Activated naive CD4-positive, alpha-beta T cell treated with anti-CD3 and anti-CD28 coated beads, Interleukin-2, amount 50 U/mL, for 24 hours (primary cell): ENCODE results near the gene COLEC12.

Experiments used
- H3K27ac Mint-ChIP-seq: one replicate; pipeline ENCODE4 v1.8.0; 2021; ENCODE audit warnings: mild to moderate bottlenecking, mixed read lengths
- H3K27me3 Mint-ChIP-seq: one replicate; pipeline ENCODE4 v1.8.0; 2021; ENCODE audit warnings: mixed read lengths
- H3K36me3 Mint-ChIP-seq: one replicate; pipeline ENCODE4 v1.8.0; 2021; ENCODE audit warnings: mixed read lengths
- H3K4me1 Mint-ChIP-seq: one replicate; pipeline ENCODE4 v1.8.0; 2021; ENCODE audit warnings: mixed read lengths
- H3K4me3 Mint-ChIP-seq: one replicate; pipeline ENCODE4 v1.8.0; 2021; ENCODE audit warnings: mild to moderate bottlenecking, mixed read lengths
- H3K9me3 Mint-ChIP-seq: one replicate; pipeline ENCODE4 v1.8.0; 2021; ENCODE audit warnings: mixed read lengths

The COLEC12 gene

GRCh38 chr18:493986-494983, 6.2 kb downstream of the COLEC12 start:
- H3K27ac Mint-ChIP-seq = no peak overlapping the region
- no peaks in the 10 kb centered on the region for H3K4me1 Mint-ChIP-seq
- no peaks in the 10 kb centered on the region for H3K9me3 Mint-ChIP-seq
- no peak overlapping the region for H3K4me3 Mint-ChIP-seq
- H3K36me3 Mint-ChIP-seq = no peaks in the 10 kb centered on the region
- peaks cover 16% of the 10 kb centered on the region for H3K27me3 Mint-ChIP-seq

DNA sequence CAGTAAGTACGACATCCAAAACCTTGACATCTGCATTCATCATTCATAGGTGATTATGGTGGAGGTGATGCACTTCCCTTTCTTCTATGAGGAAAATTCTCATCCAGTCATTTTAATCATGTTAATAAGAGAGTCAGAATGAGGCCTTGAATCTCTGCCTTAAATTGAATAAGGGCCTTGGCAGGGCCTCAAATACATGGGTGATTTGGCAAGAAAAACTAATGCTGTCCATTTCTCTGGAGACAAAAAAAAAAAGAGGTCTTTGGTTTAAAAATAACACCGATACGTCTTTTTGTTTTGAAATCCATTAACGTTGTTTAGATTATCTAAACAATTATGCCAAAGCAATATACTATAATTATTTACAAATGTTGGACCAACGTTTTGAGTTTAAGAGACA, 8.1 kb downstream of the COLEC12 start:
- Mint-ChIP-seq H3K4me1 (no peaks in the 10 kb centered on the region), H3K27ac (no peak overlapping the region), H3K9me3 (no peaks in the 10 kb centered on the region), H3K27me3 (peaks cover 8% of the 10 kb centered on the region), H3K4me3 (no peak overlapping the region), H3K36me3 (no peaks in the 10 kb centered on the region)

GRCh38 chr18:490624-491023, 9.9 kb downstream of the COLEC12 start:
- Mint-ChIP-seq H3K27me3 (peaks cover 9% of the 10 kb centered on the region), H3K9me3 (peaks cover 7% of the 10 kb centered on the region), H3K36me3 (no peaks in the 10 kb centered on the region), H3K27ac (no peak overlapping the region), H3K4me1 (no peaks in the 10 kb centered on the region), H3K4me3 (no peak overlapping the region)

GRCh38 chr18:490024-490366, 10.5 kb downstream of the COLEC12 start:
- Mint-ChIP-seq H3K36me3 (no peaks in the 10 kb centered on the region), H3K27me3 (peaks cover 9% of the 10 kb centered on the region), H3K27ac (no peak overlapping the region), H3K9me3 (peaks cover 7% of the 10 kb centered on the region), H3K4me1 (no peaks in the 10 kb centered on the region), H3K4me3 (no peak overlapping the region)

GRCh38 chr18:489244-490023, 11.1 kb downstream of the COLEC12 start:
- no peaks in the 10 kb centered on the region for H3K36me3 Mint-ChIP-seq
- H3K4me3 Mint-ChIP-seq = no peak overlapping the region
- H3K27me3 Mint-ChIP-seq = peaks cover 9% of the 10 kb centered on the region
- no peak overlapping the region for H3K27ac Mint-ChIP-seq
- peaks cover 7% of the 10 kb centered on the region for H3K9me3 Mint-ChIP-seq
- H3K4me1 Mint-ChIP-seq = no peaks in the 10 kb centered on the region

GRCh38 chr18:486929-487740, 13.4 kb downstream of the COLEC12 start:
- H3K9me3 Mint-ChIP-seq = peaks cover 7% of the 10 kb centered on the region
- H3K27ac Mint-ChIP-seq = no peak overlapping the region
- H3K4me3 Mint-ChIP-seq = no peak overlapping the region
- H3K27me3 Mint-ChIP-seq = peaks cover 11% of the 10 kb centered on the region
- no peaks in the 10 kb centered on the region for H3K4me1 Mint-ChIP-seq
- H3K36me3 Mint-ChIP-seq = no peaks in the 10 kb centered on the region

DNA sequence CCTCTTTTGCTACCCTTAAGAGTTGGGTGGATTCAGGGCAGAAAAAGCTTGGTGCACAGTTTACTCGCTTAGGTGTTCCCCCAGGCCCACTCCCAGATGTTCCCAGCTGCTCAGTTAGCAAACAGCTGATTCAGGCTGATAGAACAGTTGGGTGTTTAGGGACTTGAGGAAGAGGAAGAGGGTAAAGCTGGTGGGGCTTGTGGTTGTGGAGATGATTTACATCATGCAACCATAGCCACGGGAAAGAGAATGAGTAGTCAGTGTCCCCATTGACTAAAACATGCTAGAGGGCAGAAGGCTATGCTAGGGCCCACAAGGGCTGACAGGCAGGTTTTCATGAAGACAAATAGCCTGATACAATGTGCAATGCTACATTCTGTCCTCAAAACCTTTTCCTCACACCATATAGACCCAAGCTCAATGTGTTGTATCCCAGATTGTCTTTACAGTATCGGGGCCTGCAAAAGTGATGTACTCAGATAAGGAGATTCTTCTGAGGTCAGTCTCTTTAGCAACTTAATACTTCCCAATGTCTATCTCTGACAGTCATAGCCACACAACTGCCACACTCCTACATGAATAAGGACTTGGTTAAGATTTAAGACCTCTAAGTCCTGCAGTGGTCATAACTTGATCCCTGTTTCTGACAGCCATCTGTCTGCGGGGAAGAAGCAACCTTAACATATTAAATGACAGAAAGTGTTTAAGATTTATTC, 15.6 kb downstream of the COLEC12 start:
- Mint-ChIP-seq H3K4me1 (no peaks in the 10 kb centered on the region), H3K4me3 (no peak overlapping the region), H3K27ac (no peak overlapping the region), H3K27me3 (peaks cover 15% of the 10 kb centered on the region), H3K9me3 (peaks cover 7% of the 10 kb centered on the region), H3K36me3 (no peaks in the 10 kb centered on the region)

DNA sequence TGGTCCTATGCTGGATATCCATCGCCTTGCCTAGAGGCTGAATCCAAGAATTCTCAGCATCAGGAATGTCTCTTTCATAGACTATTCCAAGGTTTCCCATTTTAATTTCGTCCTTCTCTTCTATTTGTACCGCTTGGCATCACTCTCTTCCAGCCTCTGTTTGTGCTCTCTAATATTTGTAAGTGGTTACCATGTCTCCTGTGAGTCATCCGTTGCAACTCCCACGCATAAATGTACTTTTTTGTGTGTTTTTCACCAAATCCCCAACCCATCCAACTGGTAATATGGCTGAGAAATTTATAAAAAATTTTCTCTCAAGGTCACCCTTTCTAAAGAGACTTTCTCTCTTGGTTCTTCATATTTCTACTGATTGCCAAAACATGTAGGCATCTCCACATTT, 21.8 kb downstream of the COLEC12 start:
- H3K36me3 Mint-ChIP-seq = no peaks in the 10 kb centered on the region
- no peaks in the 10 kb centered on the region for H3K4me1 Mint-ChIP-seq

GRCh38 chr18:477565-477964, 22.9 kb downstream of the COLEC12 start:
- peaks cover 6% of the 10 kb centered on the region for H3K27me3 Mint-ChIP-seq
- H3K4me1 Mint-ChIP-seq = no peaks in the 10 kb centered on the region
- H3K36me3 Mint-ChIP-seq = no peaks in the 10 kb centered on the region
- H3K4me3 Mint-ChIP-seq = no peak overlapping the region
- H3K9me3 Mint-ChIP-seq = no peaks in the 10 kb centered on the region
- no peak overlapping the region for H3K27ac Mint-ChIP-seq

More for the DNA sequence above, 21.8 kb downstream of the COLEC12 start:
- peaks cover 5% of the 10 kb centered on the region for H3K27me3 Mint-ChIP-seq
- no peaks in the 10 kb centered on the region for H3K9me3 Mint-ChIP-seq
- H3K27ac Mint-ChIP-seq = no peak overlapping the region
- no peak overlapping the region for H3K4me3 Mint-ChIP-seq

GRCh38 chr18:476251-476664, 24.2 kb downstream of the COLEC12 start:
- H3K4me3 Mint-ChIP-seq = no peak overlapping the region
- H3K27me3 Mint-ChIP-seq = peaks cover 5% of the 10 kb centered on the region
- no peaks in the 10 kb centered on the region for H3K9me3 Mint-ChIP-seq
- no peak overlapping the region for H3K27ac Mint-ChIP-seq
- H3K36me3 Mint-ChIP-seq = no peaks in the 10 kb centered on the region
- H3K4me1 Mint-ChIP-seq = no peaks in the 10 kb centered on the region

- H3K27ac Mint-ChIP-seq = no peak overlapping the region
Measured at GRCh38 chr18:475202-476031, 25.1 kb downstream of the COLEC12 start.

GRCh38 chr18:474416-474815, 26.1 kb downstream of the COLEC12 start:
- no peaks in the 10 kb centered on the region for H3K4me1 Mint-ChIP-seq
- H3K4me3 Mint-ChIP-seq = no peak overlapping the region
- H3K36me3 Mint-ChIP-seq = no peaks in the 10 kb centered on the region
- H3K9me3 Mint-ChIP-seq = no peaks in the 10 kb centered on the region
- no peak overlapping the region for H3K27ac Mint-ChIP-seq
- peaks cover 2% of the 10 kb centered on the region for H3K27me3 Mint-ChIP-seq

More at GRCh38 chr18:475202-476031, 25.1 kb downstream of the COLEC12 start:
- H3K4me3 Mint-ChIP-seq = no peak overlapping the region
- H3K9me3 Mint-ChIP-seq = no peaks in the 10 kb centered on the region
- no peaks in the 10 kb centered on the region for H3K4me1 Mint-ChIP-seq
- H3K27me3 Mint-ChIP-seq = peaks cover 5% of the 10 kb centered on the region
- no peaks in the 10 kb centered on the region for H3K36me3 Mint-ChIP-seq

DNA sequence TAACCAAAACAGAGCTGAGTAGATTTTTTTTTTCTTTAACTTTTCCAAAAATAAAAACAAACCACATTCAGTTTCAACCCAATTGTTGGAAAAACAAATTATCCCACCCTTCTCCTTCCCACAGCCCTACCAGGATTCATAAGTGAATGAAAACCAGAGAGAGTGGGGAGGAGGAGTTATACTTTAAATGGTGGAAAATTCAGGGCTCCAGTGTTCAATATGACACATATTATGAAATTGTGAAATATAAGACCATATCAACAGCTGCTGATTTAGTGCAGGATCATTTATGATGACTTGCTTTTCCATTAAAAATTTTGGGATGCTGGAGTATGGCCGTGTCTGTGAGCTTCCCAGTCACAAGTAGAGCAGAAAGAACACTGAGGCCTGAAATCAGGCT, 26.7 kb downstream of the COLEC12 start:
- H3K36me3 Mint-ChIP-seq = no peaks in the 10 kb centered on the region

DNA sequence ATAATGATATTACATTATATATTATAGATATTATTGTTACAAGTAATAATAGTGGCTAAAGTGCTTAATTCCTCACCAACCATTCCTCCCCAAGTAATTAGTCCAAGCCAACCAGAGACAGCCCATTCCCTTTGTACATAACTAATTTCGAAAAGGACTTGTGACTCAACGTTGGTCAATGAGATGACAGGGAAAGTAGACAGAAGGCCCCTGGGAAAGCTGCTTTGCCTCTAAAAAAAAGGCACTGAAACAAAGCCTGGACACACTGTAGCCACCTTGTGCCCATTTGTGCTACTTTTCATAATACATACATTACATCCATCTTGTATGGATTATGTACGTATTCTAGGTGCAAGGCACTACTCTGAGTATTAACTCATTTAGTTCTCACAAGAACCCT, 28.8 kb downstream of the COLEC12 start:
- Mint-ChIP-seq H3K4me3 (no peak overlapping the region), H3K36me3 (no peaks in the 10 kb centered on the region), H3K9me3 (no peaks in the 10 kb centered on the region), H3K27me3 (peaks cover 4% of the 10 kb centered on the region), H3K4me1 (no peaks in the 10 kb centered on the region), H3K27ac (no peak overlapping the region)

More for the DNA sequence above, 26.7 kb downstream of the COLEC12 start:
- Mint-ChIP-seq H3K4me1 (no peaks in the 10 kb centered on the region), H3K4me3 (no peak overlapping the region), H3K27ac (no peak overlapping the region), H3K9me3 (no peaks in the 10 kb centered on the region), H3K27me3 (peaks cover 2% of the 10 kb centered on the region)
